ENCODE data around the gene RAB11FIP4. TPM values are rescaled to one million over a fixed set of nuclear protein-coding genes. Genes with fewer than 3 reads are reported as not detected.

RAB11FIP4 gene
- total RNA-seq, 1 experiment from 2014 or later = 15.1 TPM

DNA sequence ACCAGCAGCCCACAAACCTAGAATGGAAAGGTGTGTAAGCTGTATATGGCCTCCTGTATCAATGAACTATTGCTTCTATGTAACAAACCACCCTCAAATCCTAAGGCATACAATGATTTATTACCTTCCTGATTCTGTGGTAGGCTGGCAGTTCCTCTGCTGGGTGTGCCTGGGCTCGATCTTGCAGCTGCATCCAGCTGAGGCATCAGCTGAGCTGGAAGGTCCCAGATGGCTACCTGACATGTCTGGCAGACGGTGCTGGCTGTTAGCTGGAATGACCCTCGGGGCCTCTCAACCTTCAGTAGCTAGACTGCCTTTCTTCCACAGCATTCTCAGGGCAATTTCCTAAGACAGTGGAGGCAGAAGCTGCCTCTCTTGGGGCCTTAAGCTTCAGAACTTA, 152.7 kb downstream of the RAB11FIP4 start:
- no peak overlapping the region for H3K4me3 ChIP-seq (replicated peaks in 1 of 2; ENCODE audit: low read depth in 1 of 2, low read length in 2 of 2)
- ATAC-seq = no peak
- no peak for TF ChIP-seq POLR2A (IDR thresholded peaks at IDR 0.05; ENCODE audit: borderline replicate concordance, extremely low read depth, insufficient read depth, insufficient read length)
- TF ChIP-seq, protein P1, sequence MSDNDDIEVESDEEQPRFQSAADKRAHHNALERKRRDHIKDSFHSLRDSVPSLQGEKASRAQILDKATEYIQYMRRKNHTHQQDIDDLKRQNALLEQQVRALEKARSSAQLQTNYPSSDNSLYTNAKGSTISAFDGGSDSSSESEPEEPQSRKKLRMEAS (IDR thresholded peaks at IDR 0.05) = no peak
- TF ChIP-seq, protein P2, sequence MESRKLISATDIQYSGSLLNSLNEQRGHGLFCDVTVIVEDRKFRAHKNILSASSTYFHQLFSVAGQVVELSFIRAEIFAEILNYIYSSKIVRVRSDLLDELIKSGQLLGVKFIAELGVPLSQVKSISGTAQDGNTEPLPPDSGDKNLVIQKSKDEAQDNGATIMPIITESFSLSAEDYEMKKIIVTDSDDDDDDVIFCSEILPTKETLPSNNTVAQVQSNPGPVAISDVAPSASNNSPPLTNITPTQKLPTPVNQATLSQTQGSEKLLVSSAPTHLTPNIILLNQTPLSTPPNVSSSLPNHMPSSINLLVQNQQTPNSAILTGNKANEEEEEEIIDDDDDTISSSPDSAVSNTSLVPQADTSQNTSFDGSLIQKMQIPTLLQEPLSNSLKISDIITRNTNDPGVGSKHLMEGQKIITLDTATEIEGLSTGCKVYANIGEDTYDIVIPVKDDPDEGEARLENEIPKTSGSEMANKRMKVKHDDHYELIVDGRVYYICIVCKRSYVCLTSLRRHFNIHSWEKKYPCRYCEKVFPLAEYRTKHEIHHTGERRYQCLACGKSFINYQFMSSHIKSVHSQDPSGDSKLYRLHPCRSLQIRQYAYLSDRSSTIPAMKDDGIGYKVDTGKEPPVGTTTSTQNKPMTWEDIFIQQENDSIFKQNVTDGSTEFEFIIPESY (IDR thresholded peaks at IDR 0.05; ENCODE audit: extremely low read depth, insufficient replicate concordance, low read length) = no peak
- no peak for TF ChIP-seq TCF7L2 (IDR thresholded peaks at IDR 0.05; ENCODE audit: borderline replicate concordance, extremely low read depth, insufficient read depth, insufficient read length)
- TF ChIP-seq YY1 (IDR thresholded peaks at IDR 0.05; ENCODE audit: extremely low read depth, insufficient replicate concordance, low read depth, low read length) = no peak
- TF ChIP-seq, protein P3, sequence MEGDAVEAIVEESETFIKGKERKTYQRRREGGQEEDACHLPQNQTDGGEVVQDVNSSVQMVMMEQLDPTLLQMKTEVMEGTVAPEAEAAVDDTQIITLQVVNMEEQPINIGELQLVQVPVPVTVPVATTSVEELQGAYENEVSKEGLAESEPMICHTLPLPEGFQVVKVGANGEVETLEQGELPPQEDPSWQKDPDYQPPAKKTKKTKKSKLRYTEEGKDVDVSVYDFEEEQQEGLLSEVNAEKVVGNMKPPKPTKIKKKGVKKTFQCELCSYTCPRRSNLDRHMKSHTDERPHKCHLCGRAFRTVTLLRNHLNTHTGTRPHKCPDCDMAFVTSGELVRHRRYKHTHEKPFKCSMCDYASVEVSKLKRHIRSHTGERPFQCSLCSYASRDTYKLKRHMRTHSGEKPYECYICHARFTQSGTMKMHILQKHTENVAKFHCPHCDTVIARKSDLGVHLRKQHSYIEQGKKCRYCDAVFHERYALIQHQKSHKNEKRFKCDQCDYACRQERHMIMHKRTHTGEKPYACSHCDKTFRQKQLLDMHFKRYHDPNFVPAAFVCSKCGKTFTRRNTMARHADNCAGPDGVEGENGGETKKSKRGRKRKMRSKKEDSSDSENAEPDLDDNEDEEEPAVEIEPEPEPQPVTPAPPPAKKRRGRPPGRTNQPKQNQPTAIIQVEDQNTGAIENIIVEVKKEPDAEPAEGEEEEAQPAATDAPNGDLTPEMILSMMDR (IDR thresholded peaks at IDR 0.05 in 2 of 3, conservative IDR thresholded peaks at IDR 0.05 in 1 of 3; ENCODE audit: borderline replicate concordance in 1 of 3, insufficient read depth in 1 of 3, low read depth in 2 of 3, low read length in 2 of 3) = no peak
- no peak for TF ChIP-seq EZH2 (IDR thresholded peaks at IDR 0.05)
- TF ChIP-seq ELF1 (IDR thresholded peaks at IDR 0.05; ENCODE audit: borderline replicate concordance, low read depth) = no peak
- TF ChIP-seq RAD21 (IDR thresholded peaks at IDR 0.05; ENCODE audit: low read depth) = no peak
- TF ChIP-seq, protein P4, sequence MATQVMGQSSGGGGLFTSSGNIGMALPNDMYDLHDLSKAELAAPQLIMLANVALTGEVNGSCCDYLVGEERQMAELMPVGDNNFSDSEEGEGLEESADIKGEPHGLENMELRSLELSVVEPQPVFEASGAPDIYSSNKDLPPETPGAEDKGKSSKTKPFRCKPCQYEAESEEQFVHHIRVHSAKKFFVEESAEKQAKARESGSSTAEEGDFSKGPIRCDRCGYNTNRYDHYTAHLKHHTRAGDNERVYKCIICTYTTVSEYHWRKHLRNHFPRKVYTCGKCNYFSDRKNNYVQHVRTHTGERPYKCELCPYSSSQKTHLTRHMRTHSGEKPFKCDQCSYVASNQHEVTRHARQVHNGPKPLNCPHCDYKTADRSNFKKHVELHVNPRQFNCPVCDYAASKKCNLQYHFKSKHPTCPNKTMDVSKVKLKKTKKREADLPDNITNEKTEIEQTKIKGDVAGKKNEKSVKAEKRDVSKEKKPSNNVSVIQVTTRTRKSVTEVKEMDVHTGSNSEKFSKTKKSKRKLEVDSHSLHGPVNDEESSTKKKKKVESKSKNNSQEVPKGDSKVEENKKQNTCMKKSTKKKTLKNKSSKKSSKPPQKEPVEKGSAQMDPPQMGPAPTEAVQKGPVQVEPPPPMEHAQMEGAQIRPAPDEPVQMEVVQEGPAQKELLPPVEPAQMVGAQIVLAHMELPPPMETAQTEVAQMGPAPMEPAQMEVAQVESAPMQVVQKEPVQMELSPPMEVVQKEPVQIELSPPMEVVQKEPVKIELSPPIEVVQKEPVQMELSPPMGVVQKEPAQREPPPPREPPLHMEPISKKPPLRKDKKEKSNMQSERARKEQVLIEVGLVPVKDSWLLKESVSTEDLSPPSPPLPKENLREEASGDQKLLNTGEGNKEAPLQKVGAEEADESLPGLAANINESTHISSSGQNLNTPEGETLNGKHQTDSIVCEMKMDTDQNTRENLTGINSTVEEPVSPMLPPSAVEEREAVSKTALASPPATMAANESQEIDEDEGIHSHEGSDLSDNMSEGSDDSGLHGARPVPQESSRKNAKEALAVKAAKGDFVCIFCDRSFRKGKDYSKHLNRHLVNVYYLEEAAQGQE (IDR thresholded peaks at IDR 0.05; ENCODE audit: low read depth) = no peak
- TF ChIP-seq CBX3 (IDR thresholded peaks at IDR 0.05; ENCODE audit: low read depth) = no peak
- no peak for TF ChIP-seq FOSL1 (IDR thresholded peaks at IDR 0.05; ENCODE audit: low read depth)
- TF ChIP-seq JUND (IDR thresholded peaks at IDR 0.05) = no peak

More for the DNA sequence above, 152.7 kb downstream of the RAB11FIP4 start:
- Histone ChIP-seq H2AFZ (ENCODE audit: low read depth, low read length, poor library complexity, severe bottlenecking) (no peak overlapping the region), H3K36me3 (ENCODE audit: control insufficient read depth in 1 of 2, insufficient read depth in 2 of 2, low read length in 2 of 2) (no peaks in the 10 kb centered on the region), H3K79me2 (ENCODE audit: insufficient read depth, low read length) (peaks cover 5% of the 10 kb centered on the region; the same call in 1 of the 2 replicates), H3K9ac (ENCODE audit: low read length) (no peak overlapping the region), H3K27me3 (ENCODE audit: insufficient read depth, low read length) (no peaks in the 10 kb centered on the region), H3K4me2 (ENCODE audit: low read length) (no peak overlapping the region), H3K9me2 (ENCODE audit: insufficient read depth) (no peaks in the 10 kb centered on the region), H3K4me1 (ENCODE audit: control insufficient read depth in 1 of 2, insufficient read depth in 2 of 2, low read length in 2 of 2) (peaks cover 3 to 13% of the 10 kb centered on the region in 2 experiments; a peak in 3 of 4 replicates), H3K9me3 (ENCODE audit: control insufficient read depth in 1 of 2, insufficient read depth in 1 of 2, low read depth in 1 of 2, low read length in 2 of 2) (no peaks in the 10 kb centered on the region), H4K20me1 (ENCODE audit: insufficient read depth) (no peaks in the 10 kb centered on the region), H3K27ac (ENCODE audit: low read depth, low read length) (no peak overlapping the region)
- BruUV-seq (replicated peaks) = no TSS peak
- intact Hi-C loops (cut with micrococcal nuclease) = no loop called here
- RAD21 ChIA-PET (ENCODE audit: low non-redundant PET in 1 of 2, low total read pairs in 2 of 2, uncharacterized antibody in 2 of 2, unreplicated experiment in 2 of 2) = no interaction called here
- CTCF ChIA-PET = interaction anchor here (1.6 kb wide), 1 partner anchor 14 kb away, joined by 4 read pairs; no protein-coding TSS in a partner anchor
- DNase-seq (ENCODE audit: low read depth, low spot score) = no peak
- POLR2A ChIA-PET = no interaction called here

All from HCT116 (cell line).